HepG2 (cell line): ENCODE data around the gene PTPRH. TPM values are rescaled to one million over a fixed set of nuclear protein-coding genes. Genes with fewer than 3 reads are reported as not detected.

Experiments
- AGO1 ChIP-seq: fragments of 200-400 bp; formaldehyde crosslinking; IDR thresholded peaks from 2 replicates; pipeline ENCODE4 v1.6.1; 2017; ENCODE audit warnings: mild to moderate bottlenecking, low read depth, low read length, moderate library complexity; ENCODE audit not compliant: poor library complexity, severe bottlenecking
- ARID5B ChIP-seq: IDR thresholded peaks from 2 replicates; pipeline ENCODE4 v1.4.0; 2020; ENCODE audit warnings: mild to moderate bottlenecking, missing genetic modification reagents
- CTCF ChIP-seq: sonication (generic); formaldehyde crosslinking; IDR thresholded peaks from 2 replicates; pipeline ENCODE4 v1.5.0; 2020; ENCODE audit warnings: mild to moderate bottlenecking, missing genetic modification reagents, moderate library complexity
- HIC2 ChIP-seq: sonication (generic); formaldehyde crosslinking; IDR thresholded peaks from 2 replicates; pipeline ENCODE4 v1.9.0; 2022; ENCODE audit warnings: low read depth, missing genetic modification reagents
- LRRFIP1 ChIP-seq: sonication (generic); formaldehyde crosslinking; conservative IDR thresholded peaks from 2 replicates; pipeline ENCODE4 v1.4.0; 2020; ENCODE audit warnings: missing genetic modification reagents
- NR2C2 ChIP-seq: sonication (generic); formaldehyde crosslinking; IDR thresholded peaks from 2 replicates; pipeline ENCODE4 v1.4.0; 2020; ENCODE audit warnings: missing genetic modification reagents, mild to moderate bottlenecking, moderate library complexity, borderline replicate concordance
- TAF1 ChIP-seq: sonication (generic); formaldehyde crosslinking; IDR thresholded peaks from 2 replicates; pipeline ENCODE4 v1.4.0; 2020; ENCODE audit warnings: missing genetic modification reagents
- THAP7 ChIP-seq: sonication (generic); formaldehyde crosslinking; IDR thresholded peaks from 2 replicates; pipeline ENCODE4 v1.8.1; 2023; ENCODE audit warnings: mild to moderate bottlenecking, missing genetic modification reagents
- YY1 ChIP-seq: IDR thresholded peaks from 2 replicates; pipeline ENCODE4 v1.6.1; 2011; ENCODE audit warnings: low read length, low read depth, moderate library complexity, mild to moderate bottlenecking; ENCODE audit not compliant: insufficient read depth, insufficient replicate concordance
- ZGPAT ChIP-seq: IDR thresholded peaks from 2 replicates; pipeline ENCODE4 v1.6.1; 2016; ENCODE audit warnings: mild to moderate bottlenecking
- ZNF275 ChIP-seq: sonication (generic); formaldehyde crosslinking; IDR thresholded peaks from 2 replicates; pipeline ENCODE4 v1.8.0; 2022; ENCODE audit warnings: missing genetic modification reagents, mild to moderate bottlenecking, inconsistent platforms, borderline replicate concordance
- ZNF333 ChIP-seq: sonication (generic); formaldehyde crosslinking; IDR thresholded peaks from 2 replicates; pipeline ENCODE4 v1.4.0; 2020; ENCODE audit warnings: mild to moderate bottlenecking, missing genetic modification reagents, borderline replicate concordance
- ZNF782 ChIP-seq: sonication (generic); formaldehyde crosslinking; IDR thresholded peaks from 2 replicates; pipeline ENCODE4 v1.4.0; 2020; ENCODE audit warnings: missing genetic modification reagents, mild to moderate bottlenecking, borderline replicate concordance
- polyA plus RNA-seq, 8 experiments: library from polyadenylated mRNA; depleted of rRNA in 3 of 8; stranded (reverse) in 7 of 8; unstranded in 1 of 8; fragments of >200 nt; fragmentation: Illumina TruSeq in 4 of 8; extraction: Trizol in 4 of 8; gene quantifications; 2 replicates each; pipeline versions ENCODE4 v1.2.1 to v1.2.3, GENCODE V29; 2011 to 2016; ENCODE audit warnings: low read depth in 4 of 8, missing spikeins in 1 of 8, mixed read lengths in 1 of 8; ENCODE audit not compliant: insufficient read depth in 1 of 8
- total RNA-seq, 5 experiments: library from RNA; depleted of rRNA; stranded (reverse); fragments of >200 nt; fragmentation: Illumina TruSeq; extraction: Trizol; gene quantifications; 2 replicates each; pipeline ENCODE4 v1.2.3, GENCODE V29; 2016; ENCODE audit warnings: low read depth in 1 of 5

The PTPRH gene
- total and polyA plus RNA-seq, 2 of the 13 experiments (the other 11 are each of a cell fraction or from before 2014, with no cell fraction given), result 14.7 to 125 TPM

GRCh38 chr19:55228403-55229031, 19.2 kb upstream of the PTPRH start, which contains the start of gene TMEM86B (continued):
- TF ChIP-seq AGO1 (peak; percentile 15), ARID5B (CRISPR knock-in tag) (peak; percentile 13; the same call in 1 of the 2 replicates), LRRFIP1 (CRISPR knock-in tag) (no peak), YY1 (peak; percentile 78), THAP7 (CRISPR knock-in tag) (0 out of 2 replicates have a peak, but pooled peaks have one; percentile 61), NR2C2 (CRISPR knock-in tag) (peak; percentile 51), CTCF (peak; percentile 35; the same call in 1 of the 2 replicates), ZNF782 (CRISPR knock-in tag) (peak; percentile 86; the same call in 1 of the 2 replicates), HIC2 (CRISPR knock-in tag) (peak; percentile 90), ZNF333 (CRISPR knock-in tag) (no peak; the same call in 1 of the 2 replicates), ZGPAT (CRISPR knock-in tag) (peak; percentile 46; the same call in 1 of the 2 replicates), TAF1 (CRISPR knock-in tag) (peak; percentile 48; the same call in 1 of the 2 replicates), ZNF275 (peak; percentile 65; the same call in 1 of the 2 replicates)
